ENCODE data around the gene ST6GAL2. TPM values are rescaled to one million over a fixed set of nuclear protein-coding genes. Genes with fewer than 3 reads are reported as not detected.

Gene ST6GAL2
- total RNA-seq, 2 donors from 2014 or later = 7.8 to 17.9 TPM

- Histone ChIP-seq H3K4me3 (ENCODE audit: low read length) (no peak overlapping the region), H3K27ac (ENCODE audit: low read depth, low read length) (no peak overlapping the region), H3K27me3 (ENCODE audit: control insufficient read depth, insufficient read depth, low read length, poor library complexity, severe bottlenecking) (peaks cover 12% of the 10 kb centered on the region), H3K9me3 (ENCODE audit: control insufficient read depth, low read length) (no peaks in the 10 kb centered on the region), H3K4me1 (ENCODE audit: control insufficient read depth, insufficient read depth, low read length) (no peaks in the 10 kb centered on the region), H3K36me3 (ENCODE audit: control insufficient read depth, insufficient read depth, low read length) (no peaks in the 10 kb centered on the region), H3K9ac (ENCODE audit: extremely low read depth, low read length, poor library complexity, severe bottlenecking) (no peak overlapping the region)
- Mint-ChIP-seq H3K27ac (no peak overlapping the region), H3K36me3 (ENCODE audit: low read depth) (no peaks in the 10 kb centered on the region), H3K27me3 (ENCODE audit: insufficient read depth) (peaks cover 15% of the 10 kb centered on the region), H3K9me3 (peaks cover 7% of the 10 kb centered on the region), H3K4me3 (no peak overlapping the region), H3K4me1 (peaks cover 6% of the 10 kb centered on the region)
- WGBS, 2 experiments (ENCODE audit: insufficient coverage in 1 of 2, insufficient read length in 1 of 2) = 63 to 70% methylated on average over 3 to 5 of the region's 5 CpGs
- DNase-seq = peak; percentile 50
- TF ChIP-seq CTCF (conservative IDR thresholded peaks at IDR 0.05) = no peak
Observed at GRCh38 chr2:106890606-106891005, 4.6 kb upstream of the ST6GAL2 start.

GRCh38 chr2:106886916-106887758, 1.2 kb upstream of the ST6GAL2 start:
- Mint-ChIP-seq H3K9me3 (no peaks in the 10 kb centered on the region), H3K4me3 (peak overlapping the region; percentile 79), H3K36me3 (ENCODE audit: low read depth) (no peaks in the 10 kb centered on the region), H3K4me1 (peaks cover 25% of the 10 kb centered on the region), H3K27ac (no peak overlapping the region), H3K27me3 (ENCODE audit: insufficient read depth) (peaks cover 37% of the 10 kb centered on the region)
- H3K9me3 ChIP-seq (ENCODE audit: control insufficient read depth, low read length) = no peaks in the 10 kb centered on the region
- peak overlapping the region; percentile 83 for H3K27ac ChIP-seq (ENCODE audit: low read depth, low read length)
- peak overlapping the region; percentile 78 for H3K9ac ChIP-seq (ENCODE audit: extremely low read depth, low read length, poor library complexity, severe bottlenecking)
- peaks cover 5% of the 10 kb centered on the region for H3K4me1 ChIP-seq (ENCODE audit: control insufficient read depth, insufficient read depth, low read length)
- H3K27me3 ChIP-seq (ENCODE audit: control insufficient read depth, insufficient read depth, low read length, poor library complexity, severe bottlenecking) = peaks cover 31% of the 10 kb centered on the region
- TF ChIP-seq CTCF (conservative IDR thresholded peaks at IDR 0.05) = peak; percentile 23
- H3K4me3 ChIP-seq (ENCODE audit: low read length) = peak overlapping the region; percentile 85
- H3K36me3 ChIP-seq (ENCODE audit: control insufficient read depth, insufficient read depth, low read length) = no peaks in the 10 kb centered on the region
- 0 to 1% methylated on average over 33 to 71 of the region's 71 CpGs for WGBS, 2 experiments (ENCODE audit: insufficient coverage in 1 of 2, insufficient read length in 1 of 2)
- DNase-seq = peak; percentile 90

DNA sequence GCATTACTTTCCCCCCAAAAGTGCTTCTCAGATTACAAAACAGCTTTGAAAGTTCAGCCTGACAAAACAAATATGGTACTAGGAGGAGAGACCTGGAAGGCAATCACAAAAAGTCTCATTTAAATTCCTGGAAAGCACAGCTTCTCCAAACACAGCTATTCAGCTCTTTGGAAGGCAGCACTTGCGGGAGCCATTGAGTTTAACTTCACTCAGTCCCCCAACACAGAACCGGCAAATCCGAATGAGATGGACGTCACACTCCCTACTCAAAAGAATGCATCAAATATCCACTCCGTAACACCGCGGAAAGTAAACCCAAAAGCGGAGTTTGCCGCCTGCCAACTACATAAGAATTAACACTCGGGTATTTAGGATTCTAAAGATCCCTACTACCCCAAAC, 638 bp downstream of the ST6GAL2 start:
- TF ChIP-seq CTCF (conservative IDR thresholded peaks at IDR 0.05) = no peak
- H3K27me3 ChIP-seq (ENCODE audit: control insufficient read depth, insufficient read depth, low read length, poor library complexity, severe bottlenecking) = peaks cover 31% of the 10 kb centered on the region
- H3K27ac ChIP-seq (ENCODE audit: low read depth, low read length) = no peak overlapping the region
- H3K36me3 ChIP-seq (ENCODE audit: control insufficient read depth, insufficient read depth, low read length) = no peaks in the 10 kb centered on the region
- peak; percentile 53 for DNase-seq
- H3K36me3 Mint-ChIP-seq (ENCODE audit: low read depth) = no peaks in the 10 kb centered on the region
- peak overlapping the region; percentile 78 for H3K9ac ChIP-seq (ENCODE audit: extremely low read depth, low read length, poor library complexity, severe bottlenecking)
- H3K27me3 Mint-ChIP-seq (ENCODE audit: insufficient read depth) = peaks cover 37% of the 10 kb centered on the region
- H3K4me1 Mint-ChIP-seq = peaks cover 25% of the 10 kb centered on the region
- H3K9me3 Mint-ChIP-seq = no peaks in the 10 kb centered on the region
- no peaks in the 10 kb centered on the region for H3K9me3 ChIP-seq (ENCODE audit: control insufficient read depth, low read length)
- H3K4me3 Mint-ChIP-seq = peak overlapping the region; percentile 79
- peak overlapping the region; percentile 85 for H3K4me3 ChIP-seq (ENCODE audit: low read length)
- H3K27ac Mint-ChIP-seq = no peak overlapping the region
- WGBS, 2 experiments (ENCODE audit: insufficient coverage in 1 of 2, insufficient read length in 1 of 2) = 0 to 3% methylated on average over 1 to 10 of the region's 10 CpGs
- H3K4me1 ChIP-seq (ENCODE audit: control insufficient read depth, insufficient read depth, low read length) = peaks cover 5% of the 10 kb centered on the region
